ENCODE data around the gene KLF2.

KLF2 gene

GRCh38 chr19:16365300-16365996 is 40.8 kb downstream of the KLF2 start:
- no peak for DNase-seq

- DNase-seq, result no peak
These were observed 41.4 kb downstream of the KLF2 start for GRCh38 chr19:16366056-16366432.

- DNase-seq, result no peak
These were observed 42.0 kb downstream of the KLF2 start for GRCh38 chr19:16366433-16367260.

- no peak for DNase-seq
These were observed 42.6 kb downstream of the KLF2 start for GRCh38 chr19:16367261-16367683.

GRCh38 chr19:16368385-16369305 is 44.0 kb downstream of the KLF2 start:
- DNase-seq, result peak; percentile 50

- no peak for DNase-seq
These were observed 44.7 kb downstream of the KLF2 start for GRCh38 chr19:16369306-16369663.

GRCh38 chr19:16369664-16370576 is 45.3 kb downstream of the KLF2 start:
- peak; percentile 47 for DNase-seq

- DNase-seq, result no peak
These were observed 46.2 kb downstream of the KLF2 start for GRCh38 chr19:16370641-16371391.

GRCh38 chr19:16371540-16371986 is 46.9 kb downstream of the KLF2 start:
- DNase-seq, result peak; percentile 89

GRCh38 chr19:16372065-16372915 is 47.7 kb downstream of the KLF2 start:
- no peak for DNase-seq

- DNase-seq, result no peak
These were observed 48.5 kb downstream of the KLF2 start for GRCh38 chr19:16373079-16373478.

GRCh38 chr19:16373532-16373931 is 48.9 kb downstream of the KLF2 start:
- DNase-seq, result no peak

GRCh38 chr19:16373989-16374388 is 49.4 kb downstream of the KLF2 start:
- DNase-seq, result no peak

- no peak for DNase-seq
These were observed 49.8 kb downstream of the KLF2 start for GRCh38 chr19:16374436-16374835.

GRCh38 chr19:16375157-16375935 is 50.7 kb downstream of the KLF2 start:
- DNase-seq, result no peak

GRCh38 chr19:16375936-16376185 is 51.2 kb downstream of the KLF2 start:
- no peak for DNase-seq

- DNase-seq, result no peak
These were observed 51.6 kb downstream of the KLF2 start for GRCh38 chr19:16376241-16376640.

- no peak for DNase-seq
These were observed 52.0 kb downstream of the KLF2 start for GRCh38 chr19:16376649-16377048.

GRCh38 chr19:16377521-16377920 is 52.9 kb downstream of the KLF2 start:
- DNase-seq, result no peak
